ENCODE results near the gene PLPP6. TPM values are rescaled to one million over a fixed set of nuclear protein-coding genes. Genes with fewer than 3 reads are reported as not detected.

Gene PLPP6
- total and polyA plus RNA-seq, 9 donors, result 3.1 to 4.6 (median 4.1) TPM

- DNase-seq, result no peak
- no peak overlapping the region for H3K27ac ChIP-seq (ENCODE audit: low read length)
- H3K4me3 ChIP-seq (ENCODE audit: low read length), result no peak overlapping the region
- no peaks in the 10 kb centered on the region for H3K9me3 ChIP-seq (replicated peaks; ENCODE audit: control insufficient read depth, low read depth, low read length)
- peaks cover 4% of the 10 kb centered on the region for H3K27me3 ChIP-seq (ENCODE audit: control insufficient read depth, insufficient read depth, low read length)
- no CpG with 5 or more reads among the region's 3 CpGs for WGBS (ENCODE audit: insufficient coverage)
- H3K4me1 ChIP-seq (ENCODE audit: control insufficient read depth, insufficient read depth, low read length), result peaks cover 3% of the 10 kb centered on the region
- H3K36me3 ChIP-seq (ENCODE audit: control insufficient read depth, insufficient read depth, low read length), result no peaks in the 10 kb centered on the region
Measured at GRCh38 chr9:4670591-4670990, 8.5 kb downstream of the PLPP6 start.

GRCh38 chr9:4671737-4672136, 9.6 kb downstream of the PLPP6 start:
- Histone ChIP-seq H3K27ac (ENCODE audit: low read length) (no peak overlapping the region), H3K4me1 (ENCODE audit: control insufficient read depth, insufficient read depth, low read length) (no peaks in the 10 kb centered on the region), H3K9me3 (replicated peaks; ENCODE audit: control insufficient read depth, low read depth, low read length) (no peaks in the 10 kb centered on the region), H3K36me3 (ENCODE audit: control insufficient read depth, insufficient read depth, low read length) (no peaks in the 10 kb centered on the region), H3K27me3 (ENCODE audit: control insufficient read depth, insufficient read depth, low read length) (peaks cover 4% of the 10 kb centered on the region), H3K4me3 (ENCODE audit: low read length) (no peak overlapping the region)
- DNase-seq, result no peak
- WGBS (ENCODE audit: insufficient coverage), result 100% methylated on average over 1 of the region's 1 CpG

GRCh38 chr9:4674783-4675182, 12.7 kb downstream of the PLPP6 start:
- Histone ChIP-seq H3K9me3 (replicated peaks; ENCODE audit: control insufficient read depth, low read depth, low read length) (no peaks in the 10 kb centered on the region), H3K27ac (ENCODE audit: low read length) (no peak overlapping the region), H3K27me3 (ENCODE audit: control insufficient read depth, insufficient read depth, low read length) (no peaks in the 10 kb centered on the region), H3K4me1 (ENCODE audit: control insufficient read depth, insufficient read depth, low read length) (no peaks in the 10 kb centered on the region), H3K36me3 (ENCODE audit: control insufficient read depth, insufficient read depth, low read length) (no peaks in the 10 kb centered on the region), H3K4me3 (ENCODE audit: low read length) (no peak overlapping the region)
- DNase-seq, result peak; percentile 59

GRCh38 chr9:4677392-4677791, 15.3 kb downstream of the PLPP6 start:
- no peak for DNase-seq
- Histone ChIP-seq H3K36me3 (ENCODE audit: control insufficient read depth, insufficient read depth, low read length) (no peaks in the 10 kb centered on the region), H3K4me3 (ENCODE audit: low read length) (no peak overlapping the region), H3K27me3 (ENCODE audit: control insufficient read depth, insufficient read depth, low read length) (no peaks in the 10 kb centered on the region), H3K9me3 (replicated peaks; ENCODE audit: control insufficient read depth, low read depth, low read length) (no peaks in the 10 kb centered on the region), H3K27ac (ENCODE audit: low read length) (peak overlapping the region; percentile 35), H3K4me1 (ENCODE audit: control insufficient read depth, insufficient read depth, low read length) (peaks cover 3% of the 10 kb centered on the region)
- WGBS (ENCODE audit: insufficient coverage), result 88% methylated on average over 2 of the region's 3 CpGs

GRCh38 chr9:4678679-4679267, 16.7 kb downstream of the PLPP6 start:
- peak; percentile 68 for DNase-seq
- peaks cover 2% of the 10 kb centered on the region for H3K36me3 ChIP-seq (ENCODE audit: control insufficient read depth, insufficient read depth, low read length)
- H3K9me3 ChIP-seq (replicated peaks; ENCODE audit: control insufficient read depth, low read depth, low read length), result no peaks in the 10 kb centered on the region
- peak overlapping the region; percentile 97 for H3K27ac ChIP-seq (ENCODE audit: low read length)
- peaks cover 3% of the 10 kb centered on the region for H3K4me1 ChIP-seq (ENCODE audit: control insufficient read depth, insufficient read depth, low read length)
- WGBS (ENCODE audit: insufficient coverage), result 0% methylated on average over 7 of the region's 16 CpGs
- H3K27me3 ChIP-seq (ENCODE audit: control insufficient read depth, insufficient read depth, low read length), result no peaks in the 10 kb centered on the region
- H3K4me3 ChIP-seq (ENCODE audit: low read length), result peak overlapping the region; percentile 86

- H3K27me3 ChIP-seq (ENCODE audit: control insufficient read depth, insufficient read depth, low read length), result no peaks in the 10 kb centered on the region
- H3K27ac ChIP-seq (ENCODE audit: low read length), result peak within 1 kb of the TSS; percentile 97
- DNase-seq, result peak; percentile 99
- H3K4me1 ChIP-seq (ENCODE audit: control insufficient read depth, insufficient read depth, low read length), result peaks cover 3% of the 10 kb centered on the region
- peak within 1 kb of the TSS; percentile 86 for H3K4me3 ChIP-seq (ENCODE audit: low read length)
- H3K36me3 ChIP-seq (ENCODE audit: control insufficient read depth, insufficient read depth, low read length), result peaks cover 2% of the 10 kb centered on the region
- H3K9me3 ChIP-seq (replicated peaks; ENCODE audit: control insufficient read depth, low read depth, low read length), result no peaks in the 10 kb centered on the region
- under 1% methylated on average over 62 of the region's 66 CpGs for WGBS (ENCODE audit: insufficient coverage)
Measured at GRCh38 chr9:4679268-4680172, 17.4 kb downstream of the PLPP6 start, which contains the start of gene CDC37L1. TSS of gene CDC37L1 (plus strand) at chr9:4679569. CDS start at chr9:4679768, 199 bp downstream.

- Histone ChIP-seq H3K9me3 (replicated peaks; ENCODE audit: control insufficient read depth, low read depth, low read length) (no peaks in the 10 kb centered on the region), H3K36me3 (ENCODE audit: control insufficient read depth, insufficient read depth, low read length) (peaks cover 7% of the 10 kb centered on the region), H3K4me1 (ENCODE audit: control insufficient read depth, insufficient read depth, low read length) (peaks cover 3% of the 10 kb centered on the region), H3K27me3 (ENCODE audit: control insufficient read depth, insufficient read depth, low read length) (no peaks in the 10 kb centered on the region), H3K27ac (ENCODE audit: low read length) (peak overlapping the region; percentile 97), H3K4me3 (ENCODE audit: low read length) (peak overlapping the region; percentile 86)
- 0% methylated on average over 3 of the region's 10 CpGs for WGBS (ENCODE audit: insufficient coverage)
- peak; percentile 43 for DNase-seq
Measured at GRCh38 chr9:4680173-4680525, 18.1 kb downstream of the PLPP6 start.

GRCh38 chr9:4680750-4681149, 18.7 kb downstream of the PLPP6 start:
- Histone ChIP-seq H3K9me3 (replicated peaks; ENCODE audit: control insufficient read depth, low read depth, low read length) (no peaks in the 10 kb centered on the region), H3K27me3 (ENCODE audit: control insufficient read depth, insufficient read depth, low read length) (no peaks in the 10 kb centered on the region), H3K27ac (ENCODE audit: low read length) (peak overlapping the region; percentile 97), H3K36me3 (ENCODE audit: control insufficient read depth, insufficient read depth, low read length) (peaks cover 8% of the 10 kb centered on the region), H3K4me1 (ENCODE audit: control insufficient read depth, insufficient read depth, low read length) (peaks cover 3% of the 10 kb centered on the region), H3K4me3 (ENCODE audit: low read length) (peak overlapping the region; percentile 86)
- no CpG with 5 or more reads among the region's 2 CpGs for WGBS (ENCODE audit: insufficient coverage)
- no peak for DNase-seq

GRCh38 chr9:4684820-4685219, 22.7 kb downstream of the PLPP6 start:
- WGBS (ENCODE audit: insufficient coverage), result 88% methylated on average over 4 of the region's 4 CpGs
- DNase-seq, result no peak
- H3K27me3 ChIP-seq (ENCODE audit: control insufficient read depth, insufficient read depth, low read length), result no peaks in the 10 kb centered on the region
- H3K9me3 ChIP-seq (replicated peaks; ENCODE audit: control insufficient read depth, low read depth, low read length), result no peaks in the 10 kb centered on the region
- H3K36me3 ChIP-seq (ENCODE audit: control insufficient read depth, insufficient read depth, low read length), result peaks cover 15% of the 10 kb centered on the region
- no peak overlapping the region for H3K27ac ChIP-seq (ENCODE audit: low read length)
- no peak overlapping the region for H3K4me3 ChIP-seq (ENCODE audit: low read length)
- peaks cover 3% of the 10 kb centered on the region for H3K4me1 ChIP-seq (ENCODE audit: control insufficient read depth, insufficient read depth, low read length)

GRCh38 chr9:4686112-4686511, 24.0 kb downstream of the PLPP6 start:
- Histone ChIP-seq H3K27me3 (ENCODE audit: control insufficient read depth, insufficient read depth, low read length) (no peaks in the 10 kb centered on the region), H3K4me1 (ENCODE audit: control insufficient read depth, insufficient read depth, low read length) (peaks cover 3% of the 10 kb centered on the region), H3K4me3 (ENCODE audit: low read length) (no peak overlapping the region), H3K36me3 (ENCODE audit: control insufficient read depth, insufficient read depth, low read length) (peaks cover 17% of the 10 kb centered on the region), H3K9me3 (replicated peaks; ENCODE audit: control insufficient read depth, low read depth, low read length) (no peaks in the 10 kb centered on the region), H3K27ac (ENCODE audit: low read length) (no peak overlapping the region)
- WGBS (ENCODE audit: insufficient coverage), result 100% methylated on average over 3 of the region's 4 CpGs
- no peak for DNase-seq
